ENCODE data around the gene ELOVL7.

DNA sequence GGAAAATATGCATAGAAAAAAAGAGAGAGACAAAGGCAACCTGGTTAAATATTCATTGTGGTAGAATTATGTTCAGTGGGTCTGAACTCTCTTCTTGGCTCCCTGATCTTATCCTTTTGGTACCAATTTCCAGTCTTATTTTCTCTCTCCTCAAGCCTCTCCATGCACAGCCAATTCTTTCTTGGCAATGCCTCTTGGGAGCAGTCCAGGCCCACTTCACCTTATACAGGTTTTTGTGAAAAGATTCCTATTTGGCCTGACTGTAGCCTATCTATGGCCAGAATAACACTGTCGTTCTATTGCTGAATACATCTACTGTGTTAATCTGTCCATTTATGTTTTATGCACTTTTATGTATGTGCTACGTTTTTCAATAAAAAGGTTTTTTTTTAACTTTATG lies 2.7 kb downstream of the ELOVL7 start:
- TF ChIP-seq, protein P1, sequence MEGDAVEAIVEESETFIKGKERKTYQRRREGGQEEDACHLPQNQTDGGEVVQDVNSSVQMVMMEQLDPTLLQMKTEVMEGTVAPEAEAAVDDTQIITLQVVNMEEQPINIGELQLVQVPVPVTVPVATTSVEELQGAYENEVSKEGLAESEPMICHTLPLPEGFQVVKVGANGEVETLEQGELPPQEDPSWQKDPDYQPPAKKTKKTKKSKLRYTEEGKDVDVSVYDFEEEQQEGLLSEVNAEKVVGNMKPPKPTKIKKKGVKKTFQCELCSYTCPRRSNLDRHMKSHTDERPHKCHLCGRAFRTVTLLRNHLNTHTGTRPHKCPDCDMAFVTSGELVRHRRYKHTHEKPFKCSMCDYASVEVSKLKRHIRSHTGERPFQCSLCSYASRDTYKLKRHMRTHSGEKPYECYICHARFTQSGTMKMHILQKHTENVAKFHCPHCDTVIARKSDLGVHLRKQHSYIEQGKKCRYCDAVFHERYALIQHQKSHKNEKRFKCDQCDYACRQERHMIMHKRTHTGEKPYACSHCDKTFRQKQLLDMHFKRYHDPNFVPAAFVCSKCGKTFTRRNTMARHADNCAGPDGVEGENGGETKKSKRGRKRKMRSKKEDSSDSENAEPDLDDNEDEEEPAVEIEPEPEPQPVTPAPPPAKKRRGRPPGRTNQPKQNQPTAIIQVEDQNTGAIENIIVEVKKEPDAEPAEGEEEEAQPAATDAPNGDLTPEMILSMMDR (IDR thresholded peaks at IDR 0.05) = no peak
- TF ChIP-seq EZH2 (IDR thresholded peaks at IDR 0.05; ENCODE audit: borderline replicate concordance, insufficient read depth, low read depth, low read length, poor library complexity, severe bottlenecking) = no peak
